Endothelial cell of umbilical vein (primary cell): ENCODE measurements around the gene BHLHE23. TPM values are rescaled to one million over a fixed set of nuclear protein-coding genes. Genes with fewer than 3 reads are reported as not detected.

ENCODE experiments used
- BruUV-seq: library from RNA; stranded (reverse); fragments of 400-500 nt; replicated peaks from 2 replicates; lab custom pipeline; 2021; lab: Mats Ljungman, UMichigan
- CTCF ChIA-PET: fragments of 300-600, 350-600 bp; sonication (Branson Sonifier 250); formaldehyde crosslinking; loops from one replicate; lab custom pipeline; 2021; ENCODE audit warnings: antibody characterized with exemption, inconsistent platforms; lab: Charles Lee
- POLR2A ChIA-PET: fragments of 300-600, 350-600 bp; sonication (Branson Sonifier 250); formaldehyde crosslinking; loops from one replicate; lab custom pipeline; 2021; ENCODE audit warnings: antibody characterized with exemption, inconsistent platforms; lab: Charles Lee
- DNase-seq: peaks from one replicate; pipeline ENCODE4 v3.0.0-alpha.2; 2011; ENCODE audit warnings: low read depth, low spot score
- FAIRE-seq: peaks from 2 replicates; lab custom pipeline; 2011; peaks lifted over from hg19 to GRCh38; lab: Jason Lieb, UNC
- H2AFZ ChIP-seq: 2 replicates; pipeline ENCODE4 v1.6.0; 2012; ENCODE audit warnings: low read depth, low read length, control low read depth, inconsistent platforms
- H3K27ac ChIP-seq: 2 replicates; pipeline ENCODE4 v1.5.1; 2011; ENCODE audit warnings: low read depth, mild to moderate bottlenecking, control low read depth, low read length, moderate library complexity; ENCODE audit not compliant: insufficient read depth
- H3K27me3 ChIP-seq, 2 experiments: 2 replicates each; pipeline versions ENCODE4 v1.6.0 to v1.6.1; 2011; ENCODE audit warnings: low read length in 2 of 2, mixed read lengths in 1 of 2; ENCODE audit not compliant: control insufficient read depth in 2 of 2, insufficient read depth in 2 of 2
- H3K36me3 ChIP-seq, 2 experiments: 2 replicates in 1 of 2; 3 replicates in 1 of 2; pipeline ENCODE4 v1.5.1; 2011; ENCODE audit warnings: low read length in 2 of 2, mild to moderate bottlenecking in 1 of 2, moderate library complexity in 1 of 2; ENCODE audit not compliant: control insufficient read depth in 2 of 2, insufficient read depth in 2 of 2; ENCODE audit errors: extremely low read depth in 1 of 2
- H3K4me1 ChIP-seq: 3 replicates; pipeline ENCODE4 v1.5.1; 2011; ENCODE audit warnings: mild to moderate bottlenecking, low read length; ENCODE audit not compliant: control insufficient read depth, insufficient read depth; ENCODE audit errors: extremely low read depth
- H3K4me2 ChIP-seq: 2 replicates; pipeline ENCODE4 v1.6.1; 2011; ENCODE audit warnings: low read length, control low read depth, mixed read lengths; ENCODE audit not compliant: insufficient read depth
- H3K4me3 ChIP-seq, 3 experiments: fragments of 200-600 bp in 1 of 3; sonication (generic), shearing (Covaris generic) in 1 of 3; replicated peaks in 1 of 3; 2 replicates each; pipeline ENCODE4 v1.5.1; 2011 to 2016; ENCODE audit warnings: control low read depth in 3 of 3, low read length in 3 of 3, mild to moderate bottlenecking in 2 of 3, inconsistent platforms in 1 of 3, low read depth in 1 of 3, moderate library complexity in 1 of 3; ENCODE audit not compliant: insufficient read depth in 1 of 3
- H3K79me2 ChIP-seq: 2 replicates; pipeline ENCODE4 v1.6.0; 2012; ENCODE audit warnings: low read length, inconsistent platforms; ENCODE audit not compliant: control insufficient read depth, insufficient read depth
- H3K9ac ChIP-seq: replicated peaks from 2 replicates; pipeline ENCODE3; 2011; ENCODE audit warnings: low read length, control low read depth; ENCODE audit not compliant: insufficient read depth; ENCODE audit errors: extremely low read depth
- H3K9me1 ChIP-seq: replicated peaks from 3 replicates; pipeline ENCODE4 v1.6.0; 2011; ENCODE audit warnings: mild to moderate bottlenecking, low read length; ENCODE audit not compliant: control insufficient read depth, insufficient read depth; ENCODE audit errors: extremely low read depth
- H3K9me3 ChIP-seq: replicated peaks from 2 replicates; pipeline ENCODE4 v1.5.1; 2012; ENCODE audit warnings: low read length, inconsistent platforms; ENCODE audit not compliant: control insufficient read depth, insufficient read depth
- H4K20me1 ChIP-seq: replicated peaks from 2 replicates; pipeline ENCODE3; 2011; ENCODE audit warnings: mild to moderate bottlenecking, low read length; ENCODE audit not compliant: control insufficient read depth, insufficient read depth; ENCODE audit errors: extremely low read depth
- EZH2 ChIP-seq: IDR thresholded peaks from 2 replicates; pipeline ENCODE4 v1.6.1; 2012; ENCODE audit warnings: borderline replicate concordance, low read depth, mild to moderate bottlenecking, moderate library complexity, low read length, inconsistent platforms; ENCODE audit not compliant: severe bottlenecking
- FOS ChIP-seq: IDR thresholded peaks from 2 replicates; pipeline ENCODE4 v1.6.1; 2011; ENCODE audit warnings: mild to moderate bottlenecking, low read length, moderate library complexity, borderline replicate concordance; ENCODE audit not compliant: insufficient read depth
- GATA2 ChIP-seq: IDR thresholded peaks from 2 replicates; pipeline ENCODE4 v1.7.0; 2011; ENCODE audit warnings: low read depth, mild to moderate bottlenecking, moderate library complexity, mixed read lengths, low read length; ENCODE audit not compliant: insufficient read length, insufficient read depth
- JUN ChIP-seq: IDR thresholded peaks from 2 replicates; pipeline ENCODE4 v1.6.1; 2011; ENCODE audit warnings: borderline replicate concordance, low read depth; ENCODE audit not compliant: insufficient read length, insufficient read depth
- MYC ChIP-seq: IDR thresholded peaks from one replicate; pipeline ENCODE4 v1.6.1; 2011; ENCODE audit warnings: mild to moderate bottlenecking, low read depth, low read length
- POLR2A ChIP-seq: IDR thresholded peaks from 2 replicates; pipeline ENCODE4 v1.6.1; 2012; ENCODE audit warnings: low read depth, mild to moderate bottlenecking, control low read depth, low read length
- POLR2AphosphoS5 ChIP-seq: IDR thresholded peaks from 2 replicates; pipeline ENCODE4 v1.6.1; 2012; ENCODE audit warnings: low read depth, mild to moderate bottlenecking, control low read depth, low read length, moderate library complexity; ENCODE audit not compliant: insufficient read depth
- dilution Hi-C: fragments of 300-500 bp; cut with MboI; formaldehyde crosslinking; loops from one replicate; pipeline ENCODE4 v1.15.0; 2019; ENCODE audit warnings: low sequenced_read_pairs; ENCODE audit not compliant: extremely low pct_ligation_motif_present
- intact Hi-C: fragments of 100-400 bp; cut with micrococcal nuclease; formaldehyde crosslinking; loops from one replicate; pipeline ENCODE4 v1.10.0; 2022
- polyA plus RNA-seq, 4 experiments: library from polyadenylated mRNA; depleted of rRNA in 3 of 4; stranded (reverse) in 3 of 4; unstranded in 1 of 4; fragments of >200 nt; gene quantifications; 2 replicates each; pipeline versions ENCODE4 v1.2.1 to v1.2.3, GENCODE V29; 2011 to 2012; ENCODE audit warnings: missing spikeins in 1 of 4
- total RNA-seq: library from RNA; stranded (reverse); gene quantifications from 2 replicates; pipeline ENCODE4 v1.2.3, GENCODE V29; 2021
- TF ChIP-seq, protein P1 (sequence below): IDR thresholded peaks from 2 replicates; pipeline ENCODE4 v1.6.1; 2011; ENCODE audit not compliant: insufficient read depth, insufficient read length

Gene BHLHE23
- total and polyA plus RNA-seq, 2 donors (not counting 3 experiments of a cell fraction or from before 2014, with no cell fraction given), result not detected

DNA sequence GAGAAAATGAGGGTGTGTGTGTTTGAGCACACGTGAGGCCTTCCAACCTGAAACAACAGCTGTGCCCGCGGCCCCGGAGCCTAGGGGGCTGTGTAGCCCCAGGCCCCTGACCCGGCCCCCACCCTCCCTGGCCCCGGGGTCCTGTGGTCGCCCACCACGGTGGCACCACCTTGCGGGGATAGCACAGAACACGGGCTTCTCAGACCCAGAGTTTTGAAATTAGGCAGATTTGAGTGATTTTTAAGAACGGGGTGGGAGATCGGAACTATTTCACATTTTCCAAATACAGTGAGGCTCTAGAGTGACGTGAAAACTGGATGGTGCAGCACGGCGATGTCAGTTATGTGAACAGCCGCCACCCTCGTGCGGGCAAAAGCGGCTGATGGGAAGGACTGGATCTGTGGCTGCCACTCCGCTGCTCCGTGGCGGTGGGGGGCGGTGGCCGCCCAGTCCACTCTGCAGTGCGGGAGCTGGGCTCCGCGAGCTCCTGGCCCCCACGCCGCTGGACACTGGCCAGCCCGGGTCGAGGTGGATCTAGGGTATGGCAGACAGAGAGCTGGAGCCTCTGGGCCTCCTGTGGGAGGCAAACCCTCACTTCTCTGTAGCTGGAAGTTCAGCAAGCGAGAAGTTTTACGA, 17.3 kb upstream of the BHLHE23 start:
- no peaks in the 10 kb centered on the region for H3K9me3 ChIP-seq
- no peak overlapping the region for H2AFZ ChIP-seq
- dilution Hi-C loops (no loop called here), intact Hi-C loops (no loop called here)
- H3K27ac ChIP-seq, result no peak overlapping the region
- POLR2A ChIA-PET, result no interaction called here
- H3K36me3 ChIP-seq, result no peaks in the 10 kb centered on the region
- H3K9me1 ChIP-seq, result no peaks in the 10 kb centered on the region
- FAIRE-seq (no peak), DNase-seq (no peak)
- CTCF ChIA-PET, result interaction anchor here (0.8 to 1.6 kb wide), 2 partner anchors 15 to 52 kb away, joined by 4 to 5 read pairs; no protein-coding TSS in a partner anchor
- H3K9ac ChIP-seq, result no peak overlapping the region
- no peak overlapping the region for H3K4me3 ChIP-seq
- no TSS peak for BruUV-seq
- no peaks in the 10 kb centered on the region for H4K20me1 ChIP-seq
- no peak overlapping the region for H3K4me2 ChIP-seq
- no peaks in the 10 kb centered on the region for H3K4me1 ChIP-seq
- TF ChIP-seq POLR2AphosphoS5, result no peak
- no peak for TF ChIP-seq GATA2
- no peak for TF ChIP-seq FOS
- peaks cover 25 to 33% of the 10 kb centered on the region in 2 experiments for H3K27me3 ChIP-seq
- no peaks in the 10 kb centered on the region for H3K79me2 ChIP-seq

DNA sequence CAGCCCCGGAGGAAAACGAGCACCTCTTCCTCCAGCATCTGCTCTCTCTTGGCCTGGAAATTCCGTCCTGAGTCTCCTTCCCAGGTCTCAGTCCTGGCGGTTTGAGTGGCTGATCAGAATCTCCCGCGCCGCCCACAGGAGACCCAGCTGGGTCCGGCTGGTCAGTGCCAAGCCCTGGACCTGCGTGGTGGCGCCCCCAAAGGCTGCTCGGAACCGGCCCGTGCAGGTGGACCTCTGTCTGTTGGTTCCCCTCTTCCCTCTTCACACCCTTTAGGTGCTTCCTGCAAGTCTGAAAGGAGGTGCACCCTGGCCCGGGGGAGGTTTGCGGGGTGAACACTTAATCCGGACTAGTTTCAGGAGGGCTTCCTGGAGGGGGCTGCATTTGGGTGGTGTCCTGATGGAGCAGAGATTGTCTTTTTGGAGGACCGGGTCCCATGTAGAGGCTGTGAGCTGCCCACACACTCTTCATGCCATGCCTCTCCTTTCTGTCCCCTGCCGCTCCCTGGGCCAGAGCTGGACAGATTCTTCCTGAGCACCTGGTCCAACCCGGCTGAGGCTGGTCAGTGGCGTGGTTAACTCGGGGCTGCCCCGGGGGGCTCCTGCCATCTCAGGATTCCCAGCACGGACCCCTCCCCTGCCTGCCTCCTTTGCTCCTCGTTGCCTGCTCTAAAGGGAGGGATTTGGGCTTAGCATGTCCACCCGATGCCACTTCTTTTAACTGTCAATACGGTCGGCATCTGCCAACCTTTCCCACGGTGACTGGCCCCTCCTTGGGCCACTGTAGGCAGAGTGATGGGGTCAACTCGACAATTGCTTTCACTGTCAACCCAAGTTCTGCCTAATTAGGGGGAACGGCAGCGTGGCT, 16.5 kb upstream of the BHLHE23 start:
- BruUV-seq, result no TSS peak
- POLR2A ChIA-PET, result no interaction called here
- no peak for FAIRE-seq

More for the DNA sequence above, 16.5 kb upstream of the BHLHE23 start:
- H3K36me3 ChIP-seq, result no peaks in the 10 kb centered on the region
- intact Hi-C loops, result no loop called here
- no peaks in the 10 kb centered on the region for H3K9me1 ChIP-seq
- no peaks in the 10 kb centered on the region for H3K79me2 ChIP-seq
- no peak overlapping the region for H3K4me2 ChIP-seq
- no peaks in the 10 kb centered on the region for H4K20me1 ChIP-seq
- H2AFZ ChIP-seq, result no peak overlapping the region
- H3K27me3 ChIP-seq, result peaks cover 21 to 30% of the 10 kb centered on the region in 2 experiments
- CTCF ChIA-PET, result interaction anchor here (1.6 kb wide), 1 partner anchor 14 kb away, joined by 5 read pairs; no protein-coding TSS in a partner anchor
- H3K9me3 ChIP-seq, result no peaks in the 10 kb centered on the region
- no peaks in the 10 kb centered on the region for H3K4me1 ChIP-seq
- DNase-seq, result no peak
- H3K4me3 ChIP-seq, result no peak overlapping the region
- no peak overlapping the region for H3K9ac ChIP-seq
- dilution Hi-C loops, result no loop called here
- TF ChIP-seq, protein P1, sequence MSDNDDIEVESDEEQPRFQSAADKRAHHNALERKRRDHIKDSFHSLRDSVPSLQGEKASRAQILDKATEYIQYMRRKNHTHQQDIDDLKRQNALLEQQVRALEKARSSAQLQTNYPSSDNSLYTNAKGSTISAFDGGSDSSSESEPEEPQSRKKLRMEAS, result no peak
- TF ChIP-seq GATA2 (no peak), POLR2AphosphoS5 (no peak), FOS (no peak), EZH2 (no peak), MYC (no peak), POLR2A (no peak), JUN (no peak)
- H3K27ac ChIP-seq, result no peak overlapping the region
